GM23338 (cell line): Measurements from ENCODE around the gene FGFR2. TPM values are rescaled to one million over a fixed set of nuclear protein-coding genes. Genes with fewer than 3 reads are reported as not detected.
A peak's percentile ranks its signal among the peaks of the same experiment; 100 is the strongest.

ENCODE experiments used
- ATAC-seq: fragments of 200-7000 bp; cut with Tn5 transposase; 3 replicates; pipeline ENCODE4 v1.9.1; 2020
- DNase-seq: peaks from one replicate; pipeline ENCODE4 v3.0.0-alpha.2; 2015; ENCODE audit warnings: low spot score
- H2AFZ ChIP-seq: fragments of 200-600 bp; sonication (generic); 2 replicates; pipeline ENCODE4 v1.8.0; 2016; ENCODE audit warnings: antibody characterized with exemption, mild to moderate bottlenecking, moderate library complexity
- H3F3A ChIP-seq: fragments of 200-600 bp; sonication (generic); replicated peaks from 2 replicates; pipeline ENCODE4 v1.8.0; 2017; ENCODE audit warnings: antibody characterized with exemption, mixed run types, low read depth
- H3K27ac ChIP-seq: fragments of 200-600 bp; sonication (generic); 2 replicates; pipeline ENCODE4 v1.6.1; 2016; ENCODE audit warnings: low read depth
- H3K27me3 ChIP-seq: fragments of 200-600 bp; sonication (generic); 2 replicates; pipeline ENCODE4 v1.8.0; 2016; ENCODE audit warnings: mild to moderate bottlenecking, mixed run types, moderate library complexity; ENCODE audit not compliant: insufficient read depth
- H3K36me3 ChIP-seq: fragments of 200-600 bp; sonication (generic); 2 replicates; pipeline ENCODE4 v1.8.0; 2016; ENCODE audit warnings: mild to moderate bottlenecking; ENCODE audit not compliant: insufficient read depth
- H3K4me1 ChIP-seq: fragments of 200-600 bp; sonication (generic); 2 replicates; pipeline ENCODE4 v1.8.0; 2016; ENCODE audit warnings: mild to moderate bottlenecking, moderate library complexity; ENCODE audit not compliant: insufficient read depth
- H3K4me2 ChIP-seq: fragments of 200-600 bp; sonication (generic); 2 replicates; pipeline ENCODE4 v1.7.1; 2017; ENCODE audit warnings: mixed run types
- H3K4me3 ChIP-seq: fragments of 200-600 bp; sonication (generic); 2 replicates; pipeline ENCODE4 v1.6.1; 2016; ENCODE audit warnings: mixed run types
- H3K79me2 ChIP-seq: fragments of 200-600 bp; sonication (generic); replicated peaks from 2 replicates; pipeline ENCODE4 v1.8.0; 2017; ENCODE audit warnings: mild to moderate bottlenecking; ENCODE audit not compliant: insufficient read depth
- H3K9me2 ChIP-seq: fragments of 200-600 bp; sonication (generic); 2 replicates; pipeline ENCODE4 v1.8.0; 2017; ENCODE audit not compliant: insufficient read depth
- H4K20me1 ChIP-seq: fragments of 200-600 bp; sonication (generic); replicated peaks from 2 replicates; pipeline ENCODE4 v1.8.0; 2017; ENCODE audit warnings: mild to moderate bottlenecking; ENCODE audit not compliant: insufficient read depth
- H3K27ac Mint-ChIP-seq: 2 replicates; pipeline ENCODE4 v1.8.0; 2020; ENCODE audit warnings: inconsistent platforms, mild to moderate bottlenecking, moderate library complexity, mixed read lengths
- H3K27me3 Mint-ChIP-seq: 3 replicates; pipeline ENCODE4 v1.8.0; 2022; ENCODE audit warnings: low read depth, mild to moderate bottlenecking, moderate library complexity, mixed read lengths, inconsistent platforms; ENCODE audit not compliant: insufficient read depth, poor library complexity
- H3K36me3 Mint-ChIP-seq: 3 replicates; pipeline ENCODE4 v1.8.0; 2021; ENCODE audit warnings: low read depth, mild to moderate bottlenecking, inconsistent platforms, moderate library complexity, mixed read lengths
- H3K4me1 Mint-ChIP-seq: 3 replicates; pipeline ENCODE4 v1.8.0; 2020; ENCODE audit warnings: mild to moderate bottlenecking, inconsistent platforms, mixed read lengths
- H3K4me3 Mint-ChIP-seq: 3 replicates; pipeline ENCODE4 v1.8.0; 2021; ENCODE audit warnings: moderate library complexity, mild to moderate bottlenecking, inconsistent platforms, mixed read lengths
- H3K9me3 Mint-ChIP-seq: 3 replicates; pipeline ENCODE4 v1.8.0; 2020; ENCODE audit warnings: moderate library complexity, mild to moderate bottlenecking, inconsistent platforms, mixed read lengths
- CTCF ChIP-seq, 2 experiments: fragments of 200-600 bp in 1 of 2; sonication (generic) in 1 of 2; conservative IDR thresholded peaks; 2 replicates each; pipeline versions ENCODE4 v1.5.1 to v1.6.1; 2016 to 2017; ENCODE audit warnings: antibody characterized with exemption in 2 of 2, low read depth in 2 of 2, mild to moderate bottlenecking in 2 of 2, moderate library complexity in 1 of 2
- EZH2 ChIP-seq: fragments of 200-600 bp; sonication (generic); IDR thresholded peaks from one replicate; pipeline ENCODE4 v1.8.0; 2017; ENCODE audit warnings: antibody characterized with exemption, mild to moderate bottlenecking, low read depth; ENCODE audit not compliant: unreplicated experiment
- EZH2phosphoT487 ChIP-seq: fragments of 200-600 bp; sonication (generic); IDR thresholded peaks from one replicate; pipeline ENCODE4 v1.8.1; 2018; ENCODE audit warnings: antibody characterized with exemption; ENCODE audit not compliant: unreplicated experiment
- JUNB ChIP-seq: IDR thresholded peaks from one replicate; pipeline ENCODE4 v1.6.1; 2016; ENCODE audit warnings: antibody characterized with exemption; ENCODE audit not compliant: unreplicated experiment
- STAT1 ChIP-seq: IDR thresholded peaks from one replicate; pipeline ENCODE4 v1.6.1; 2016; ENCODE audit warnings: antibody characterized with exemption; ENCODE audit not compliant: unreplicated experiment
- ZNF331 ChIP-seq: fragments of 250-450 bp; sonication (Bioruptor Pico); IDR thresholded peaks from 2 replicates; pipeline ENCODE4 v1.5.0; 2020; ENCODE audit warnings: low read depth, mild to moderate bottlenecking, moderate library complexity
- polyA plus RNA-seq: library from polyadenylated mRNA; unstranded; fragments of >200 nt; fragmentation: Nextera tagmentation; extraction: Ambion mirVana; gene quantifications from 2 replicates; pipeline ENCODE4 v1.2.1, GENCODE V29; 2016
- total RNA-seq: library from RNA; depleted of rRNA; stranded (reverse); fragments of >200 nt; shearing (Covaris generic); gene quantifications from 2 replicates; pipeline ENCODE4 v1.2.3, GENCODE V29; 2014
- TF ChIP-seq, protein P1 (sequence below): IDR thresholded peaks from 2 replicates; pipeline ENCODE4 v1.6.1; 2016; ENCODE audit warnings: antibody characterized with exemption
- TF ChIP-seq, protein P2 (sequence below): fragments of 250-450 bp; sonication (Bioruptor Pico); IDR thresholded peaks from 2 replicates; pipeline ENCODE4 v1.5.0; 2020; ENCODE audit warnings: mild to moderate bottlenecking, moderate library complexity
- TF ChIP-seq, protein P3 (sequence below): IDR thresholded peaks from one replicate; pipeline ENCODE4 v1.6.1; 2018; ENCODE audit warnings: antibody characterized with exemption; ENCODE audit not compliant: unreplicated experiment

The FGFR2 gene
- total and polyA plus RNA-seq, 2 experiments from 2014 or later, result 31.1 to 106 TPM

DNA sequence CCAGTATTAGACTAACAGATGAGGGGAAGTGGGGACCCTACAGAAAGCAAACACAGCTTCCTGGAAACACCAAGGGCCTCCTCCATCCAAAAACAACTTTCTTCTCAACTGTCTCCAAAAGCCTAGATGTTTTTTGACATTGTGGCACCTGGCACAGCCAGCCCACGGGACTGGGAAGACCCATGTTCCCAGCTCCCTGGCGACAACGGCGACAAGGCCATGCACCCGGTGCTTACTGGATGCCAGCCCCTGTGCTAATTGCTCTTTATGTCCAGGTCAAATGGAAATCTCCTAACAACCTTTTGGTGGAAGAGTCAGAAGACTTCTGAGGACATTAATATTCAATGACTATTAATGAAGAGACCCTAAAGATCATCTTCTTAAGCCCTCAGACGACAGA lies 7.1 kb downstream of the FGFR2 start:
- H3K36me3 ChIP-seq, result peaks cover 34% of the 10 kb centered on the region
- peaks cover 73% of the 10 kb centered on the region for H3K4me1 ChIP-seq
- DNase-seq, result no peak
- no peak overlapping the region for H2AFZ ChIP-seq
- H3K4me3 Mint-ChIP-seq, result peak overlapping the region; percentile 9; the same call in 2 of the 3 replicates
- H3K4me3 ChIP-seq, result 0 out of 2 replicates have a peak overlapping the region, but pooled peaks have one; percentile 11
- peaks cover 8% of the 10 kb centered on the region for H3K9me2 ChIP-seq
- H3K27me3 Mint-ChIP-seq, result peaks cover 14% of the 10 kb centered on the region
- no peak for ATAC-seq
- peaks cover 87% of the 10 kb centered on the region for H4K20me1 ChIP-seq
- H3K4me2 ChIP-seq, result peak overlapping the region; percentile 70; the same call in 1 of the 2 replicates
- no peak overlapping the region for H3K27ac ChIP-seq
- H3F3A ChIP-seq, result peaks cover 10% of the 10 kb centered on the region; the same call in 1 of the 2 replicates
- TF ChIP-seq ZNF331 (CRISPR knock-in tag) (no peak), EZH2 (no peak), CTCF (conservative IDR thresholded peaks at IDR 0.05; ENCODE audit: low read depth in 2 of 2) (no peak), EZH2phosphoT487 (no peak), JUNB (no peak), STAT1 (no peak)
- TF ChIP-seq, protein P1, sequence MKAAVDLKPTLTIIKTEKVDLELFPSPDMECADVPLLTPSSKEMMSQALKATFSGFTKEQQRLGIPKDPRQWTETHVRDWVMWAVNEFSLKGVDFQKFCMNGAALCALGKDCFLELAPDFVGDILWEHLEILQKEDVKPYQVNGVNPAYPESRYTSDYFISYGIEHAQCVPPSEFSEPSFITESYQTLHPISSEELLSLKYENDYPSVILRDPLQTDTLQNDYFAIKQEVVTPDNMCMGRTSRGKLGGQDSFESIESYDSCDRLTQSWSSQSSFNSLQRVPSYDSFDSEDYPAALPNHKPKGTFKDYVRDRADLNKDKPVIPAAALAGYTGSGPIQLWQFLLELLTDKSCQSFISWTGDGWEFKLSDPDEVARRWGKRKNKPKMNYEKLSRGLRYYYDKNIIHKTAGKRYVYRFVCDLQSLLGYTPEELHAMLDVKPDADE, result no peak
- TF ChIP-seq, protein P2, sequence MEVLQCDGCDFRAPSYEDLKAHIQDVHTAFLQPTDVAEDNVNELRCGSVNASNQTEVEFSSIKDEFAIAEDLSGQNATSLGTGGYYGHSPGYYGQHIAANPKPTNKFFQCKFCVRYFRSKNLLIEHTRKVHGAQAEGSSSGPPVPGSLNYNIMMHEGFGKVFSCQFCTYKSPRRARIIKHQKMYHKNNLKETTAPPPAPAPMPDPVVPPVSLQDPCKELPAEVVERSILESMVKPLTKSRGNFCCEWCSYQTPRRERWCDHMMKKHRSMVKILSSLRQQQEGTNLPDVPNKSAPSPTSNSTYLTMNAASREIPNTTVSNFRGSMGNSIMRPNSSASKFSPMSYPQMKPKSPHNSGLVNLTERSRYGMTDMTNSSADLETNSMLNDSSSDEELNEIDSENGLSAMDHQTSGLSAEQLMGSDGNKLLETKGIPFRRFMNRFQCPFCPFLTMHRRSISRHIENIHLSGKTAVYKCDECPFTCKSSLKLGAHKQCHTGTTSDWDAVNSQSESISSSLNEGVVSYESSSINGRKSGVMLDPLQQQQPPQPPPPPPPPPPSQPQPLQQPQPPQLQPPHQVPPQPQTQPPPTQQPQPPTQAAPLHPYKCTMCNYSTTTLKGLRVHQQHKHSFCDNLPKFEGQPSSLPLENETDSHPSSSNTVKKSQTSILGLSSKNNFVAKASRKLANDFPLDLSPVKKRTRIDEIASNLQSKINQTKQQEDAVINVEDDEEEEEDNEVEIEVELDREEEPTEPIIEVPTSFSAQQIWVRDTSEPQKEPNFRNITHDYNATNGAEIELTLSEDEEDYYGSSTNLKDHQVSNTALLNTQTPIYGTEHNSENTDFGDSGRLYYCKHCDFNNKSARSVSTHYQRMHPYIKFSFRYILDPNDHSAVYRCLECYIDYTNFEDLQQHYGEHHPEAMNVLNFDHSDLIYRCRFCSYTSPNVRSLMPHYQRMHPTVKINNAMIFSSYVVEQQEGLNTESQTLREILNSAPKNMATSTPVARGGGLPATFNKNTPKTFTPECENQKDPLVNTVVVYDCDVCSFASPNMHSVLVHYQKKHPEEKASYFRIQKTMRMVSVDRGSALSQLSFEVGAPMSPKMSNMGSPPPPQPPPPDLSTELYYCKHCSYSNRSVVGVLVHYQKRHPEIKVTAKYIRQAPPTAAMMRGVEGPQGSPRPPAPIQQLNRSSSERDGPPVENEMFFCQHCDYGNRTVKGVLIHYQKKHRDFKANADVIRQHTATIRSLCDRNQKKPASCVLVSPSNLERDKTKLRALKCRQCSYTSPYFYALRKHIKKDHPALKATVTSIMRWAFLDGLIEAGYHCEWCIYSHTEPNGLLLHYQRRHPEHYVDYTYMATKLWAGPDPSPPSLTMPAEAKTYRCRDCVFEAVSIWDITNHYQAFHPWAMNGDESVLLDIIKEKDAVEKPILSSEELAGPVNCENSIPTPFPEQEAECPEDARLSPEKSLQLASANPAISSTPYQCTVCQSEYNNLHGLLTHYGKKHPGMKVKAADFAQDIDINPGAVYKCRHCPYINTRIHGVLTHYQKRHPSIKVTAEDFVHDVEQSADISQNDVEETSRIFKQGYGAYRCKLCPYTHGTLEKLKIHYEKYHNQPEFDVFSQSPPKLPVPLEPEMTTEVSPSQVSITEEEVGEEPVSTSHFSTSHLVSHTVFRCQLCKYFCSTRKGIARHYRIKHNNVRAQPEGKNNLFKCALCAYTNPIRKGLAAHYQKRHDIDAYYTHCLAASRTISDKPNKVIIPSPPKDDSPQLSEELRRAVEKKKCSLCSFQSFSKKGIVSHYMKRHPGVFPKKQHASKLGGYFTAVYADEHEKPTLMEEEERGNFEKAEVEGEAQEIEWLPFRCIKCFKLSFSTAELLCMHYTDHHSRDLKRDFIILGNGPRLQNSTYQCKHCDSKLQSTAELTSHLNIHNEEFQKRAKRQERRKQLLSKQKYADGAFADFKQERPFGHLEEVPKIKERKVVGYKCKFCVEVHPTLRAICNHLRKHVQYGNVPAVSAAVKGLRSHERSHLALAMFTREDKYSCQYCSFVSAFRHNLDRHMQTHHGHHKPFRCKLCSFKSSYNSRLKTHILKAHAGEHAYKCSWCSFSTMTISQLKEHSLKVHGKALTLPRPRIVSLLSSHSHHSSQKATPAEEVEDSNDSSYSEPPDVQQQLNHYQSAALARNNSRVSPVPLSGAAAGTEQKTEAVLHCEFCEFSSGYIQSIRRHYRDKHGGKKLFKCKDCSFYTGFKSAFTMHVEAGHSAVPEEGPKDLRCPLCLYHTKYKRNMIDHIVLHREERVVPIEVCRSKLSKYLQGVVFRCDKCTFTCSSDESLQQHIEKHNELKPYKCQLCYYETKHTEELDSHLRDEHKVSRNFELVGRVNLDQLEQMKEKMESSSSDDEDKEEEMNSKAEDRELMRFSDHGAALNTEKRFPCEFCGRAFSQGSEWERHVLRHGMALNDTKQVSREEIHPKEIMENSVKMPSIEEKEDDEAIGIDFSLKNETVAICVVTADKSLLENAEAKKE (CRISPR knock-in tag), result no peak
- TF ChIP-seq, protein P3, sequence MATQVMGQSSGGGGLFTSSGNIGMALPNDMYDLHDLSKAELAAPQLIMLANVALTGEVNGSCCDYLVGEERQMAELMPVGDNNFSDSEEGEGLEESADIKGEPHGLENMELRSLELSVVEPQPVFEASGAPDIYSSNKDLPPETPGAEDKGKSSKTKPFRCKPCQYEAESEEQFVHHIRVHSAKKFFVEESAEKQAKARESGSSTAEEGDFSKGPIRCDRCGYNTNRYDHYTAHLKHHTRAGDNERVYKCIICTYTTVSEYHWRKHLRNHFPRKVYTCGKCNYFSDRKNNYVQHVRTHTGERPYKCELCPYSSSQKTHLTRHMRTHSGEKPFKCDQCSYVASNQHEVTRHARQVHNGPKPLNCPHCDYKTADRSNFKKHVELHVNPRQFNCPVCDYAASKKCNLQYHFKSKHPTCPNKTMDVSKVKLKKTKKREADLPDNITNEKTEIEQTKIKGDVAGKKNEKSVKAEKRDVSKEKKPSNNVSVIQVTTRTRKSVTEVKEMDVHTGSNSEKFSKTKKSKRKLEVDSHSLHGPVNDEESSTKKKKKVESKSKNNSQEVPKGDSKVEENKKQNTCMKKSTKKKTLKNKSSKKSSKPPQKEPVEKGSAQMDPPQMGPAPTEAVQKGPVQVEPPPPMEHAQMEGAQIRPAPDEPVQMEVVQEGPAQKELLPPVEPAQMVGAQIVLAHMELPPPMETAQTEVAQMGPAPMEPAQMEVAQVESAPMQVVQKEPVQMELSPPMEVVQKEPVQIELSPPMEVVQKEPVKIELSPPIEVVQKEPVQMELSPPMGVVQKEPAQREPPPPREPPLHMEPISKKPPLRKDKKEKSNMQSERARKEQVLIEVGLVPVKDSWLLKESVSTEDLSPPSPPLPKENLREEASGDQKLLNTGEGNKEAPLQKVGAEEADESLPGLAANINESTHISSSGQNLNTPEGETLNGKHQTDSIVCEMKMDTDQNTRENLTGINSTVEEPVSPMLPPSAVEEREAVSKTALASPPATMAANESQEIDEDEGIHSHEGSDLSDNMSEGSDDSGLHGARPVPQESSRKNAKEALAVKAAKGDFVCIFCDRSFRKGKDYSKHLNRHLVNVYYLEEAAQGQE, result no peak
- H3K27me3 ChIP-seq, result no peaks in the 10 kb centered on the region
- H3K27ac Mint-ChIP-seq, result peak overlapping the region; percentile 1; the same call in 1 of the 2 replicates
- H3K36me3 Mint-ChIP-seq, result peaks cover 77% of the 10 kb centered on the region
- peaks cover 72% of the 10 kb centered on the region for H3K4me1 Mint-ChIP-seq
- no peaks in the 10 kb centered on the region for H3K9me3 Mint-ChIP-seq
- peaks cover 100% of the 10 kb centered on the region for H3K79me2 ChIP-seq
